Measurements from ENCODE around the gene LDLRAD4.

- TF ChIP-seq CTCF (IDR thresholded peaks at IDR 0.05): no peak
- TF ChIP-seq POLR2A (IDR thresholded peaks at IDR 0.05; ENCODE audit: low read depth): no peak
Observed at GRCh38 chr18:13296867-13297574, 78.5 kb downstream of the LDLRAD4 start.
